ENCODE measurements around the gene SEMA5A. TPM values are rescaled to one million over a fixed set of nuclear protein-coding genes. Genes with fewer than 3 reads are reported as not detected.

Gene SEMA5A
- total RNA-seq, 1 experiment from 2014 or later = 34.3 TPM

DNA sequence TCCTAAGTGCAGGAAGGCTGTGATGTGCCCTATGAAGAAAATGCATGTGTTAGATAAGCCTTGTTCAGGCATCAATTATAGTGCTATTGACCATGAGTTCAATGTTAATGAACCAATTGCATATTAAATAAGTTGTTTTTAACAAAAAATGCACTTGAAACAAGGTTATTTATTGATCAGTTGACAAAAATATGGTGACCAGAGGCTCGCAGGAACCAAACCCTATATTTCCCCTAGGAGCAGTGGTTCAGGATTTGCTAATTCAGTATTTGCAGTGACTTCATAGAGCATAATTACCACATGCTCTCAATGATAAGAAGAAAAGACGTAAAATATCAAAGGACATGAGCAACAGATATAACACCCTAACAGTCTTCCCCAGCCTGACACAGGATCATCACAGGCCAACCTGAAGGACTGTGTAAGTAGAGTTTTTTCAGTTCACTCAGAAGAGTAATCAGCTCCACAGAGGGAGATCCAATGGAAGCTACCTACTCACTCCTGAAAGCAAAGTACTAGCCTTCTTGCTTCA lies 92.3 kb downstream of the SEMA5A start:
- TF ChIP-seq, protein P1, sequence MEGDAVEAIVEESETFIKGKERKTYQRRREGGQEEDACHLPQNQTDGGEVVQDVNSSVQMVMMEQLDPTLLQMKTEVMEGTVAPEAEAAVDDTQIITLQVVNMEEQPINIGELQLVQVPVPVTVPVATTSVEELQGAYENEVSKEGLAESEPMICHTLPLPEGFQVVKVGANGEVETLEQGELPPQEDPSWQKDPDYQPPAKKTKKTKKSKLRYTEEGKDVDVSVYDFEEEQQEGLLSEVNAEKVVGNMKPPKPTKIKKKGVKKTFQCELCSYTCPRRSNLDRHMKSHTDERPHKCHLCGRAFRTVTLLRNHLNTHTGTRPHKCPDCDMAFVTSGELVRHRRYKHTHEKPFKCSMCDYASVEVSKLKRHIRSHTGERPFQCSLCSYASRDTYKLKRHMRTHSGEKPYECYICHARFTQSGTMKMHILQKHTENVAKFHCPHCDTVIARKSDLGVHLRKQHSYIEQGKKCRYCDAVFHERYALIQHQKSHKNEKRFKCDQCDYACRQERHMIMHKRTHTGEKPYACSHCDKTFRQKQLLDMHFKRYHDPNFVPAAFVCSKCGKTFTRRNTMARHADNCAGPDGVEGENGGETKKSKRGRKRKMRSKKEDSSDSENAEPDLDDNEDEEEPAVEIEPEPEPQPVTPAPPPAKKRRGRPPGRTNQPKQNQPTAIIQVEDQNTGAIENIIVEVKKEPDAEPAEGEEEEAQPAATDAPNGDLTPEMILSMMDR (IDR thresholded peaks at IDR 0.05; ENCODE audit: insufficient read depth in 1 of 2, low read depth in 1 of 2, low read length in 1 of 2, severe bottlenecking in 1 of 2, unreplicated experiment in 1 of 2) = no peak
- Histone ChIP-seq H3K4me3 (ENCODE audit: low read depth, low read length) (no peak overlapping the region), H3K9me3 (no peaks in the 10 kb centered on the region), H3K36me3 (ENCODE audit: control insufficient read depth, insufficient read depth, low read length) (no peaks in the 10 kb centered on the region), H3K4me1 (no peaks in the 10 kb centered on the region), H3K27me3 (replicated peaks; ENCODE audit: control insufficient read depth, insufficient read depth, low read length) (no peaks in the 10 kb centered on the region)
- H3K4me3 Mint-ChIP-seq (ENCODE audit: unreplicated experiment) = no peak overlapping the region
- H3K36me3 Mint-ChIP-seq (ENCODE audit: insufficient read depth, unreplicated experiment) = peaks cover 4% of the 10 kb centered on the region
- no peak for DNase-seq
- ChIA-PET CTCF (no interaction called here), POLR2A (no interaction called here)
- no peaks in the 10 kb centered on the region for H3K9me3 Mint-ChIP-seq (ENCODE audit: unreplicated experiment)
- no peak overlapping the region for H3K27ac Mint-ChIP-seq (ENCODE audit: unreplicated experiment)
- peaks cover 5% of the 10 kb centered on the region for H3K4me1 Mint-ChIP-seq (ENCODE audit: low read depth, unreplicated experiment)
- H3K27me3 Mint-ChIP-seq (ENCODE audit: insufficient read depth, unreplicated experiment) = no peaks in the 10 kb centered on the region
- BruUV-seq (replicated peaks) = no TSS peak
- intact Hi-C loops (cut with micrococcal nuclease; ENCODE audit: unreplicated experiment) = no loop called here

DNA sequence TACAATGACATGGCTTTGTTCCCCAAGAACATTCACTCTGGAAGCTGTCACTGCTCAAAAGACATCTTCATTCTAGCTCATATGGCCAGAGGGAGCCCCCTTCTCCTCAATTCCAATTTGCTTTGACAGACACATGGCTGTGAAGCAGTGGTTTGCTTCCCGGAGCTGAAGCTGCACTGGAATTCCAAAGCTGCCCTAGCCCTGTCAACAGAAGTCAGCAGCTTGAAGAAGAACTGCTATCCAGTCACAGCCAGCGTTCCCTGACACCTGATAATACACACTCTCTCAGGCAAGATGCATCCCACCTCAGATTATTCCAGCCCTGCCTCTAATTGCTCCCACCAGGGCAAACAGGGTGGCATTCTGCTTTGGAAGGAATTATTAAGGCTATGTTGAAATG lies 93.7 kb downstream of the SEMA5A start:
- Histone ChIP-seq H3K9me3 (no peaks in the 10 kb centered on the region), H3K4me1 (no peaks in the 10 kb centered on the region), H3K4me3 (ENCODE audit: low read depth, low read length) (no peak overlapping the region), H3K27me3 (replicated peaks; ENCODE audit: control insufficient read depth, insufficient read depth, low read length) (no peaks in the 10 kb centered on the region), H3K36me3 (ENCODE audit: control insufficient read depth, insufficient read depth, low read length) (no peaks in the 10 kb centered on the region)
- ChIA-PET POLR2A (no interaction called here), CTCF (no interaction called here)
- Mint-ChIP-seq H3K4me1 (ENCODE audit: low read depth, unreplicated experiment) (peaks cover 5% of the 10 kb centered on the region), H3K36me3 (ENCODE audit: insufficient read depth, unreplicated experiment) (peaks cover 4% of the 10 kb centered on the region), H3K27me3 (ENCODE audit: insufficient read depth, unreplicated experiment) (no peaks in the 10 kb centered on the region), H3K27ac (ENCODE audit: unreplicated experiment) (no peak overlapping the region), H3K9me3 (ENCODE audit: unreplicated experiment) (no peaks in the 10 kb centered on the region), H3K4me3 (ENCODE audit: unreplicated experiment) (no peak overlapping the region)
- no peak for DNase-seq
- intact Hi-C loops (cut with micrococcal nuclease; ENCODE audit: unreplicated experiment) = no loop called here
- no TSS peak for BruUV-seq (replicated peaks)
- TF ChIP-seq, protein P1 (IDR thresholded peaks at IDR 0.05; ENCODE audit: insufficient read depth in 1 of 2, low read depth in 1 of 2, low read length in 1 of 2, severe bottlenecking in 1 of 2, unreplicated experiment in 1 of 2) = no peak

DNA sequence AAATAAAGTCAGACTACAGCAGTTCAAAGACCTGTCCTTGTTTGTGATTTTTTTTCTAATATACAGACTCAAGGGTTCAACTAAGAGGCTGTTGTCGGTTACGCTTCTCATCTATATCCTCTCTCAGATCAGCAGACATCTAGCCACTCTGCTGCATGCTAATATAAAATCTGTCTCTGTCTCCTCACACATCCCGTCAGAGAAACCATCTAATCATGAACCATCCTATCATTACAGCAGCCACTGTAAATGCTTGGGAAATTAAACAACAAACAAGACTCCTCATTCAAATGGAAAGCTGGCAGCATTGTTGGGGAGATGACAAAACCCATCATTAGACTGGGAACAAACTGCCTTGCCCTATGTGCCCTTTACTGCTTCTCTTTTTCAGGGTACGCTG lies 94.8 kb downstream of the SEMA5A start:
- Mint-ChIP-seq H3K4me1 (ENCODE audit: low read depth, unreplicated experiment) (peaks cover 5% of the 10 kb centered on the region), H3K4me3 (ENCODE audit: unreplicated experiment) (no peak overlapping the region), H3K27me3 (ENCODE audit: insufficient read depth, unreplicated experiment) (no peaks in the 10 kb centered on the region), H3K27ac (ENCODE audit: unreplicated experiment) (no peak overlapping the region), H3K9me3 (ENCODE audit: unreplicated experiment) (no peaks in the 10 kb centered on the region), H3K36me3 (ENCODE audit: insufficient read depth, unreplicated experiment) (peaks cover 4% of the 10 kb centered on the region)
- Histone ChIP-seq H3K4me3 (ENCODE audit: low read depth, low read length) (no peak overlapping the region), H3K27me3 (replicated peaks; ENCODE audit: control insufficient read depth, insufficient read depth, low read length) (no peaks in the 10 kb centered on the region), H3K9me3 (no peaks in the 10 kb centered on the region), H3K4me1 (no peaks in the 10 kb centered on the region), H3K36me3 (ENCODE audit: control insufficient read depth, insufficient read depth, low read length) (no peaks in the 10 kb centered on the region)
- CTCF ChIA-PET = no interaction called here
- POLR2A ChIA-PET = no interaction called here
- BruUV-seq (replicated peaks) = no TSS peak
- DNase-seq = no peak
- TF ChIP-seq, protein P1 (IDR thresholded peaks at IDR 0.05; ENCODE audit: insufficient read depth in 1 of 2, low read depth in 1 of 2, low read length in 1 of 2, severe bottlenecking in 1 of 2, unreplicated experiment in 1 of 2) = no peak
- intact Hi-C loops (cut with micrococcal nuclease; ENCODE audit: unreplicated experiment) = no loop called here
